GM18867 (cell line): ENCODE data around the gene ANO10.
"Not testable (repeated sequence)": the region's sequence is repeated elsewhere in the genome, so short reads cannot be mapped to it uniquely, and the experiment has no call there.

Source experiments
- ATAC-seq: cut with Tn5 transposase; IDR thresholded peaks from one replicate; pipeline ENCODE4 v1.9.1; 2021; ENCODE audit warnings: mild to moderate bottlenecking, moderate library complexity; ENCODE audit not compliant: unreplicated experiment

The ANO10 gene

GRCh38 chr3:43478839-43479238 is 143.0 kb downstream of the ANO10 start:
- ATAC-seq, result not testable (repeated sequence)

- ATAC-seq, result no peak
These were observed 143.6 kb downstream of the ANO10 start for GRCh38 chr3:43478118-43478785.

- ATAC-seq, result no peak
These were observed 144.2 kb downstream of the ANO10 start for GRCh38 chr3:43477600-43477999.

- no peak for ATAC-seq
These were observed 148.1 kb downstream of the ANO10 start for GRCh38 chr3:43473737-43474136.

GRCh38 chr3:43473244-43473643 is 148.6 kb downstream of the ANO10 start:
- ATAC-seq, result no peak

GRCh38 chr3:43468133-43468532 is 153.7 kb downstream of the ANO10 start:
- no peak for ATAC-seq

GRCh38 chr3:43465109-43465508 is 156.7 kb downstream of the ANO10 start:
- ATAC-seq, result no peak

- not testable (repeated sequence) for ATAC-seq
These were observed 159.2 kb downstream of the ANO10 start for GRCh38 chr3:43462566-43462965.

GRCh38 chr3:43461345-43461744 is 160.5 kb downstream of the ANO10 start:
- ATAC-seq, result no peak

GRCh38 chr3:43457038-43457437 is 164.8 kb downstream of the ANO10 start:
- not testable (repeated sequence) for ATAC-seq

- no peak for ATAC-seq
These were observed 166.6 kb downstream of the ANO10 start for GRCh38 chr3:43455233-43455632.

- no peak for ATAC-seq
These were observed 167.8 kb downstream of the ANO10 start for GRCh38 chr3:43453981-43454380.

GRCh38 chr3:43451670-43452254 is 170.0 kb downstream of the ANO10 start:
- ATAC-seq, result no peak

- ATAC-seq, result no peak
These were observed 173.7 kb downstream of the ANO10 start for GRCh38 chr3:43448098-43448497.

GRCh38 chr3:43445820-43446219 is 176.0 kb downstream of the ANO10 start:
- no peak for ATAC-seq

- no peak for ATAC-seq
These were observed 178.9 kb downstream of the ANO10 start for GRCh38 chr3:43442872-43443395.

GRCh38 chr3:43436507-43437140 is 185.2 kb downstream of the ANO10 start:
- peak; percentile 40 for ATAC-seq

- no peak for ATAC-seq
These were observed 186.1 kb downstream of the ANO10 start for GRCh38 chr3:43435706-43436105.

GRCh38 chr3:43434431-43434830 is 187.4 kb downstream of the ANO10 start:
- ATAC-seq, result no peak

GRCh38 chr3:43432462-43432861 is 189.3 kb downstream of the ANO10 start:
- no peak for ATAC-seq

GRCh38 chr3:43426388-43426787 is 195.4 kb downstream of the ANO10 start:
- ATAC-seq, result no peak

GRCh38 chr3:43425829-43426228 is 196.0 kb downstream of the ANO10 start:
- ATAC-seq, result no peak
